Activated CD8-positive, alpha-beta T cell treated with anti-CD3 and anti-CD28 coated beads for 36 hours (primary cell): Measurements from ENCODE around the gene MALAT1. TPM values are rescaled to one million over a fixed set of nuclear protein-coding genes. Genes with fewer than 3 reads are reported as not detected.
A peak's percentile ranks its signal among the peaks of the same experiment; 100 is the strongest.
"Not testable (repeated sequence)": the region's sequence is repeated elsewhere in the genome, so short reads cannot be mapped to it uniquely, and the experiment has no call there.

Experiments used
- ATAC-seq: fragments of 200-7000 bp; cut with Tn5 transposase; one replicate; pipeline ENCODE4 v1.10.0; 2021; ENCODE audit warnings: mild to moderate bottlenecking, moderate library complexity
- CTCF ChIA-PET: fragments of 350-600 bp; sonication (Branson Sonifier 250); formaldehyde crosslinking; loops from one replicate; lab custom pipeline; 2021; ENCODE audit warnings: antibody characterized with exemption; lab: Charles Lee
- POLR2A ChIA-PET: fragments of 350-600 bp; sonication (Branson Sonifier 250); formaldehyde crosslinking; loops from one replicate; lab custom pipeline; 2021; ENCODE audit warnings: antibody characterized with exemption; lab: Charles Lee
- DNase-seq: peaks from one replicate; pipeline ENCODE4 v3.0.0-alpha.2; 2020
- H3K27ac Mint-ChIP-seq: one replicate; pipeline ENCODE4 v1.8.0; 2021; ENCODE audit warnings: mild to moderate bottlenecking, mixed read lengths
- H3K27me3 Mint-ChIP-seq: one replicate; pipeline ENCODE4 v1.8.0; 2021; ENCODE audit warnings: mixed read lengths
- H3K36me3 Mint-ChIP-seq: one replicate; pipeline ENCODE4 v1.8.0; 2021; ENCODE audit warnings: low read depth, mixed read lengths
- H3K4me1 Mint-ChIP-seq: one replicate; pipeline ENCODE4 v1.8.0; 2021; ENCODE audit warnings: low read depth, mixed read lengths
- H3K4me3 Mint-ChIP-seq: one replicate; pipeline ENCODE4 v1.8.0; 2021; ENCODE audit warnings: mild to moderate bottlenecking, moderate library complexity, mixed read lengths
- H3K9me3 Mint-ChIP-seq: one replicate; pipeline ENCODE4 v1.8.0; 2021; ENCODE audit warnings: mixed read lengths
- CTCF ChIP-seq: fragments of 200-600 bp; IDR thresholded peaks from one replicate; pipeline ENCODE4 v1.8.0; 2022; ENCODE audit warnings: antibody characterized with exemption, mild to moderate bottlenecking
- intact Hi-C: fragments of 100-400 bp; cut with micrococcal nuclease; formaldehyde crosslinking; loops from one replicate; pipeline ENCODE4 v1.10.0; 2022
- total RNA-seq, 2 experiments: library from RNA; stranded (reverse); gene quantifications; one replicate each; pipeline ENCODE4 v1.2.3, GENCODE V29; 2021

MALAT1 gene
- total RNA-seq, result 1,000 to 10,000 TPM; 3,856 to 3,869 TPM

GRCh38 chr11:65498977-65499712 lies at the start of gene MALAT1:
Gene MALAT1 (plus strand): TSS chr11:65499045.
- Mint-ChIP-seq H3K36me3 (peaks cover 1% of the 10 kb centered on the region), H3K4me1 (peaks cover 18% of the 10 kb centered on the region), H3K9me3 (no peaks in the 10 kb centered on the region), H3K4me3 (no peak within 1 kb of the TSS), H3K27me3 (no peaks in the 10 kb centered on the region), H3K27ac (no peak within 1 kb of the TSS)
- no peak for TF ChIP-seq CTCF
- peak; percentile 92 for DNase-seq
- ChIA-PET CTCF (interaction anchor here (0.8 to 16.5 kb wide), 12 partner anchors 9 to 384 kb away, joined by 3 to 448 read pairs (median 4); partner anchors contain the start of gene NEAT1), POLR2A (interaction anchor here (0.7 to 36.2 kb wide), 59 partner anchors 10 to 688 kb away, joined by 3 to 4842 read pairs (median 5); partner anchors contain the start of genes CCDC85B, CDC42EP2, EHBP1L1 and EHD1)
- intact Hi-C loops, result no loop called here
- ATAC-seq, result peak; percentile 18

DNA sequence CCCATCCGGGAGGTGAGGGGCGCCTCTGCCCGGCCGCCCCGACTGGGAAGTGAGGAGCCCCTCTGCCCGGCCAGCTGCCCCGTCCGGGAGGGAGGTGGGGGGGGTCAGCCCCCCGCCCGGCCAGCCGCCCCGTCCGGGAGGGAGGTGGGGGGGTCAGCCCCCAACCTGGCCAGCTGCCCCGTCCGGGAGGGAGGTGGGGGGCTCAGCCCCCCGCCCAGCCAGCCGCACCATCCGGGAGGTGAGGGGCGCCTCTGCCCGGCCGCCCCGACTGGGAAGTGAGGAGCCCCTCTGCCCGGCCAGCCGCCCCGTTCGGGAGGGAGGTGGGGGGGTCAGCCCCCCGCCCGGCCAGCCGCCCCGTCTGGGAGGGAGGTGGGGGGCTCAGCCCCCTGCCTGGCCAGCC lies 47.5 kb upstream of the MALAT1 start:
- H3K4me3 Mint-ChIP-seq, POLR2A ChIA-PET, H3K36me3 Mint-ChIP-seq, ATAC-seq, intact Hi-C loops, H3K27ac Mint-ChIP-seq, H3K27me3 Mint-ChIP-seq, DNase-seq, CTCF ChIA-PET, H3K9me3 Mint-ChIP-seq: not testable (repeated sequence)
- peaks cover 27% of the 10 kb centered on the region for H3K4me1 Mint-ChIP-seq

DNA sequence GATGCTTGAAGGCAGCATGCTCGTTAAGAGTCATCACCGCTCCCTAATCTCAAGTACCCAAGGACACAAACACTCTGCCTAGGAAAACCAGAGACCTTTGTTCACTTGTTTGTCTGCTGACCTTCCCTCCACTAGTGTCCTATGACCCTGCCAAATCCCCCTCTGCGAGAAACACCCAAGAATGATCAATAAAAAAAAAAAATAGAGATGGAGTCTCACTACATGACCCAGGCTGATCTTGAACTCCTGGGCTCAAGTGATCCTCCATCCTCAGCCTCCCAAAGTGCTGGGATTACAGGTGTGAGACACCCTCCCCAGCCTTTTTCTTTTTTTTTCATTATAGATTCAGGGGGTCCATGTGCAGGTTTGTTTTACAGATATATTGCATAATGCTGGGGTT lies 46.6 kb upstream of the MALAT1 start:
- DNase-seq, H3K27me3 Mint-ChIP-seq, H3K9me3 Mint-ChIP-seq, intact Hi-C loops, H3K4me3 Mint-ChIP-seq, ATAC-seq, H3K27ac Mint-ChIP-seq, H3K36me3 Mint-ChIP-seq, CTCF ChIA-PET: not testable (repeated sequence)
- POLR2A ChIA-PET, result interaction anchor here (0.6 kb wide), 1 partner anchor 28 kb away, joined by 3 read pairs; no protein-coding TSS in a partner anchor
- peaks cover 32% of the 10 kb centered on the region for H3K4me1 Mint-ChIP-seq

GRCh38 chr11:65452806-65453490 lies 45.9 kb upstream of the MALAT1 start:
- Mint-ChIP-seq H3K4me3 (peak overlapping the region; percentile 19), H3K27ac (no peak overlapping the region), H3K9me3 (peaks cover 2% of the 10 kb centered on the region), H3K27me3 (no peaks in the 10 kb centered on the region), H3K36me3 (peaks cover 5% of the 10 kb centered on the region), H3K4me1 (peaks cover 32% of the 10 kb centered on the region)
- POLR2A ChIA-PET, result interaction anchor here (0.6 to 1.0 kb wide), 2 partner anchors 29 to 35 kb away, joined by 3 to 4 read pairs; no protein-coding TSS in a partner anchor
- ATAC-seq, result no peak
- CTCF ChIA-PET, result no interaction called here
- no peak for DNase-seq
- TF ChIP-seq CTCF, result no peak
- intact Hi-C loops, result no loop called here

GRCh38 chr11:65454311-65454695 lies 44.5 kb upstream of the MALAT1 start:
- H3K4me1 Mint-ChIP-seq, result peaks cover 24% of the 10 kb centered on the region
- peak overlapping the region; percentile 83 for H3K27ac Mint-ChIP-seq
- POLR2A ChIA-PET, result interaction anchor here (0.6 to 2.0 kb wide), 5 partner anchors 13 to 46 kb away, joined by 3 to 9 read pairs (median 4); partner anchors contain the start of genes MALAT1 and NEAT1
- no peaks in the 10 kb centered on the region for H3K27me3 Mint-ChIP-seq
- H3K36me3 Mint-ChIP-seq, result peaks cover 5% of the 10 kb centered on the region
- no peak for DNase-seq
- no peak for TF ChIP-seq CTCF
- intact Hi-C loops, result no loop called here
- CTCF ChIA-PET, result interaction anchor here (0.7 kb wide), 1 partner anchor 37 kb away, joined by 3 read pairs; no protein-coding TSS in a partner anchor
- H3K9me3 Mint-ChIP-seq, result peaks cover 2% of the 10 kb centered on the region
- no peak for ATAC-seq
- peak overlapping the region; percentile 95 for H3K4me3 Mint-ChIP-seq
